GM10847 (cell line): ENCODE measurements around the gene NKX2-3.

Source experiments
- POLR2A ChIP-seq: IDR thresholded peaks from 2 replicates; pipeline ENCODE4 v1.6.1; 2011; ENCODE audit not compliant: insufficient read length; ENCODE audit errors: extremely low read depth

NKX2-3 gene

GRCh38 chr10:99531696-99532593 is 797 bp upstream of the NKX2-3 start:
- TF ChIP-seq POLR2A = no peak

- TF ChIP-seq POLR2A = no peak
Measured at GRCh38 chr10:99533496-99534449, 1.0 kb downstream of the NKX2-3 start.

GRCh38 chr10:99534450-99534938 is 1.8 kb downstream of the NKX2-3 start:
- TF ChIP-seq POLR2A = no peak

- TF ChIP-seq POLR2A = no peak
Measured at GRCh38 chr10:99534939-99535763, 2.4 kb downstream of the NKX2-3 start.

- TF ChIP-seq POLR2A = no peak
Measured at GRCh38 chr10:99535764-99536337, 3.1 kb downstream of the NKX2-3 start.

- no peak for TF ChIP-seq POLR2A
Measured at GRCh38 chr10:99536338-99537085, 3.8 kb downstream of the NKX2-3 start.

- TF ChIP-seq POLR2A = no peak
Measured at GRCh38 chr10:99537086-99537988, 4.6 kb downstream of the NKX2-3 start.

- no peak for TF ChIP-seq POLR2A
Measured at GRCh38 chr10:99537989-99538917, 5.5 kb downstream of the NKX2-3 start.

GRCh38 chr10:99539120-99539519 is 6.4 kb downstream of the NKX2-3 start:
- no peak for TF ChIP-seq POLR2A

- no peak for TF ChIP-seq POLR2A
Measured at GRCh38 chr10:99539820-99540219, 7.1 kb downstream of the NKX2-3 start.

GRCh38 chr10:99540306-99540656 is 7.5 kb downstream of the NKX2-3 start:
- TF ChIP-seq POLR2A = no peak

GRCh38 chr10:99540657-99541531 is 8.2 kb downstream of the NKX2-3 start:
- TF ChIP-seq POLR2A = no peak
